ENCODE data around the gene TRAPPC12. TPM values are rescaled to one million over a fixed set of nuclear protein-coding genes. Genes with fewer than 3 reads are reported as not detected.
A peak's percentile ranks its signal among the peaks of the same experiment; 100 is the strongest.

The TRAPPC12 gene
- total RNA-seq, 4 donors from 2014 or later, result 52.2 to 90.7 (median 77.6) TPM

DNA sequence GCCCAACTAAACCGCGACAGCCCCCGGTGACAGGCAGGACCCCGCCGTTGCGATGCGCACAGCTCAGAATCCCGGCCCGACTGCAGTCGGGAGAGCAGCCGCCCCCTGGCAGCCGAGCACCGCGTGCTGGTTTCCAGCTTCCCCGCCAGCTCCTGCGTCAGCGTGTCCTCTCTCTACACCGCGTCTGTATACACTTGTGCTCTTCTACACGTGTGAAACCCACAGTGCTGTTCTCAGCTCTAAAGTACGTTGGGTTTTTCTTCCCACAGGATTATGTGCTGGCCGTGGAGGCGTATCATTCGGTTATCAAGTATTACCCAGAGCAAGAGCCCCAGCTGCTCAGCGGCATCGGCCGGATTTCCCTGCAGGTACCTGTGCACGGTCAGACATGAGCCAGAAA lies 85.8 kb downstream of the TRAPPC12 start:
- peaks cover 0 to 28% (median 8%) of the 10 kb centered on the region in 3 donors for H3K4me1 ChIP-seq
- H3K9me3 ChIP-seq, result no peaks in the 10 kb centered on the region
- no peaks in the 10 kb centered on the region for H3K27me3 ChIP-seq
- no peak overlapping the region for H3K4me3 ChIP-seq
- H3K27ac ChIP-seq, result no peak overlapping the region
- WGBS, 2 donors (ENCODE audit: low coverage in 1 of 2), result 90 to 92% methylated on average over 6 to 27 of the region's 28 CpGs
- ATAC-seq, result no peak
- TF ChIP-seq EP300 (IDR thresholded peaks at IDR 0.05), result no peak
- TF ChIP-seq POLR2A (IDR thresholded peaks at IDR 0.05), result no peak
- TF ChIP-seq, protein P1, sequence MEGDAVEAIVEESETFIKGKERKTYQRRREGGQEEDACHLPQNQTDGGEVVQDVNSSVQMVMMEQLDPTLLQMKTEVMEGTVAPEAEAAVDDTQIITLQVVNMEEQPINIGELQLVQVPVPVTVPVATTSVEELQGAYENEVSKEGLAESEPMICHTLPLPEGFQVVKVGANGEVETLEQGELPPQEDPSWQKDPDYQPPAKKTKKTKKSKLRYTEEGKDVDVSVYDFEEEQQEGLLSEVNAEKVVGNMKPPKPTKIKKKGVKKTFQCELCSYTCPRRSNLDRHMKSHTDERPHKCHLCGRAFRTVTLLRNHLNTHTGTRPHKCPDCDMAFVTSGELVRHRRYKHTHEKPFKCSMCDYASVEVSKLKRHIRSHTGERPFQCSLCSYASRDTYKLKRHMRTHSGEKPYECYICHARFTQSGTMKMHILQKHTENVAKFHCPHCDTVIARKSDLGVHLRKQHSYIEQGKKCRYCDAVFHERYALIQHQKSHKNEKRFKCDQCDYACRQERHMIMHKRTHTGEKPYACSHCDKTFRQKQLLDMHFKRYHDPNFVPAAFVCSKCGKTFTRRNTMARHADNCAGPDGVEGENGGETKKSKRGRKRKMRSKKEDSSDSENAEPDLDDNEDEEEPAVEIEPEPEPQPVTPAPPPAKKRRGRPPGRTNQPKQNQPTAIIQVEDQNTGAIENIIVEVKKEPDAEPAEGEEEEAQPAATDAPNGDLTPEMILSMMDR (IDR thresholded peaks at IDR 0.05), result no peak
- TF ChIP-seq POLR2AphosphoS5 (IDR thresholded peaks at IDR 0.05), result no peak
- peaks cover 0 to 92% of the 10 kb centered on the region in 2 donors for H3K36me3 ChIP-seq

DNA sequence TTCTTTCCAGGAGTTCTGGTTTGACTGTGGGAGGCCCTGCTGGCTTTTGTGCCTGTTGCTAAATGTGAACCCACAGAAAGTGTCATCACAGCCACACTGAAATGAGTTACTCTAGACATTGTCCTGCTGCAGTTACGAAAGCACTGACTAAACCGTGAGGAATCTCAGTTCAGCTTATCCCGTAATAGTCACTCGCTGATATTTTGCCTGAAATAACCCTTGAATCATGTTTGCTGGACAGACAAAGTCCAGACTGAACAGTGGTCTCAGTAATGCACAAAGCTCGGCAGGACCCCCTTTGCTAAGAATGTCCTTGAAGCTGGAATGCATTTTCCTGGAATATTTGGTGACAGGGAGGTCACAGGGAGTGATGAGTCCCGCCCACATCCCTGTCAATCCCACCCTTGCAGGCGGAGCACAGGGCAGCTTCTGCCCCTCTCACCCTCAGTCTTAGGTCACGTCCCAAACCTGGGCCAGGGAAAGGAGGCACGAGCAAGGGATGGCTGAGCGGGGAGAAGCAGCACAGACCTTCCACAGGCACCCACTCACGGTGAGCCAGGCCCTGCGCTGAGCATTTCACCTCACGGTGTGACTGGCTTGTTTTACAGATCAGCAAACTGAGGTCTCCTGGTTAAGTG lies 86.5 kb downstream of the TRAPPC12 start:
- Histone ChIP-seq H3K4me3 (no peak overlapping the region), H3K36me3 (peaks cover 0 to 89% of the 10 kb centered on the region in 2 donors), H3K9me3 (no peaks in the 10 kb centered on the region), H3K27ac (peak overlapping the region in 1 of 4 donors; percentile 0), H3K27me3 (no peaks in the 10 kb centered on the region), H3K4me1 (peaks cover 0 to 34% (median 8%) of the 10 kb centered on the region in 3 donors)
- ATAC-seq, result no peak
- peak; percentile 23 for TF ChIP-seq POLR2AphosphoS5 (IDR thresholded peaks at IDR 0.05)
- TF ChIP-seq, protein P1 (IDR thresholded peaks at IDR 0.05), result no peak
- 26 to 79% methylated on average over 4 to 8 of the region's 13 CpGs for WGBS, 2 donors (ENCODE audit: low coverage in 1 of 2)

DNA sequence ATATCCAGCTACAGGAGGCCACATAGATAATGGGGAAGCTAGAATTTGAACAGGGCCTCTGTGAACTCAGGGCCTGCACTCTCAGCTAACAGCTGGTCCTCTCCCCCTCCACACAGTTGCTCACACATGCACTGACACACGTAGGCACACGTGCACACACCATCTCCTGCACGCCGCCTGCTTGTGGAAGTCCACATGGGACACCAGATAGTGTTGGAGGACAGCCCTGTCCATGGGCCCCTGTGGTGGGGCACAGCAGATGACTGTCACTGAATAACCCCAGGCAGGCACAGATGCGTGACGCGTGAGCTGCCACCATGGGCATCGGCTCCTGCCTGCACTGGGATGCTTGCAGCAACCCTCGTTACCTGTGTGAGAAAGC lies 87.0 kb downstream of the TRAPPC12 start:
- Histone ChIP-seq H3K4me1 (peaks cover 0 to 38% (median 8%) of the 10 kb centered on the region in 3 donors), H3K27me3 (no peaks in the 10 kb centered on the region), H3K36me3 (peaks cover 0 to 84% of the 10 kb centered on the region in 2 donors), H3K9me3 (no peaks in the 10 kb centered on the region), H3K27ac (peak overlapping the region in 1 of 4 donors; percentile 0), H3K4me3 (no peak overlapping the region)
- 100% methylated on average over 1 to 2 of the region's 9 CpGs for WGBS, 2 donors (ENCODE audit: low coverage in 1 of 2)
- TF ChIP-seq, protein P1 (IDR thresholded peaks at IDR 0.05), result no peak
- TF ChIP-seq EP300 (IDR thresholded peaks at IDR 0.05), result no peak
- TF ChIP-seq POLR2AphosphoS5 (IDR thresholded peaks at IDR 0.05), result no peak
- TF ChIP-seq POLR2A (IDR thresholded peaks at IDR 0.05), result no peak
- ATAC-seq, result no peak

DNA sequence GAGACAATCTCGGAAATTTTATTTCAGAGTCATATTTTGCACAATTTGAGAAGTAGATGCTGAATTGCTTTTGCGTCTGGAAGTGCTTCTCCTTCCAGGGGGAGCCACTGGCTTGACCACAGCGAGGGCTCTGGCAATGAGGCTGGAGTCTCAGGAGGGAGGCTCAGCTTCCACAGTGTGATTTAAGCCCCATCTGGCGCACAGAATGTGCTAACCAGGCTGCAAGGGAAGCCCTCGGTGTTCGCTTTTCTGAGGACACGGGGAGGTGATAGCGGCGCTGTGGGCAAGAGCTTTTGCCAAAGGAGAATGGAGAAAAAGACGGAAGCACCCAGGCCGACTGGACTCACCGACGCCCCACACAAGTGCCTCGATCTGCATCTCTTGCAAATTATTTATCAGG lies 87.5 kb downstream of the TRAPPC12 start:
- TF ChIP-seq POLR2AphosphoS5 (IDR thresholded peaks at IDR 0.05), result no peak
- Histone ChIP-seq H3K9me3 (no peaks in the 10 kb centered on the region), H3K27ac (no peak overlapping the region), H3K36me3 (peaks cover 0 to 83% of the 10 kb centered on the region in 2 donors), H3K4me3 (no peak overlapping the region), H3K27me3 (no peaks in the 10 kb centered on the region), H3K4me1 (peaks cover 0 to 38% (median 10%) of the 10 kb centered on the region in 3 donors)
- 86 to 93% methylated on average over 5 to 11 of the region's 14 CpGs for WGBS, 2 donors (ENCODE audit: low coverage in 1 of 2)
- no peak for ATAC-seq

DNA sequence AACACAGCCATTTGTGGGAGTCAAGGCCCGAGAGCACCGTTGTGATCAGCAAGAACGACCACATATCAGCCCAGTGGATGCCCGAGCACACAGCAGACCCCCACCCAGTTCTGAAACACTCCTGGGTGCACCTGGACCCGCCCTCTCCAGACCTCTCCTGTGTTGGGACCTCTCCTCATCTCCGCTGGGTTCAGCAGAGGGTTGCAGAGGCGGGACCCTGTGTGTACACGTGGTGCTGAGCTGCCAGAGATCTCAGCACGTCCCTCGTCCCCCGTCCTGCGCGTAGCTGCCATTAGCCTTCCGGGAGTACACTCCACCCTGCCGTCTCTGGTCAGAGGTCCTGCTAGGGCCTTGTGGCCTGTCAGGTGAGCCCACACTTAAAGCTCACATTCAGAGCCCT lies 88.2 kb downstream of the TRAPPC12 start:
- TF ChIP-seq, protein P1 (IDR thresholded peaks at IDR 0.05), result no peak
- no peak for TF ChIP-seq POLR2A (IDR thresholded peaks at IDR 0.05)
- TF ChIP-seq POLR2AphosphoS5 (IDR thresholded peaks at IDR 0.05), result no peak
- ATAC-seq, result no peak
- peak overlapping the region in 3 of 4 donors; percentile 85 to 89 (median 88) for H3K27ac ChIP-seq
- H3K4me1 ChIP-seq, result peaks cover 0 to 40% (median 10%) of the 10 kb centered on the region in 3 donors
- no peak overlapping the region for H3K4me3 ChIP-seq
- 92 to 93% methylated on average over 5 to 8 of the region's 15 CpGs for WGBS, 2 donors (ENCODE audit: low coverage in 1 of 2)
- no peaks in the 10 kb centered on the region for H3K27me3 ChIP-seq
- peaks cover 0 to 89% of the 10 kb centered on the region in 2 donors for H3K36me3 ChIP-seq
- no peaks in the 10 kb centered on the region for H3K9me3 ChIP-seq

Data from gastroesophageal sphincter (tissue), 4 donors.